OCI-LY7 (cell line): ENCODE measurements around the gene JAZF1.

Source experiments
- EZH2phosphoT487 ChIP-seq: fragments of 200-600 bp; sonication (generic); IDR thresholded peaks from 2 replicates; pipeline ENCODE4 v1.6.1; 2018; ENCODE audit warnings: low read depth, borderline replicate concordance, mild to moderate bottlenecking, mixed run types, antibody characterized with exemption, low read length, moderate library complexity, mixed read lengths
- TF ChIP-seq, protein P1 (sequence below): fragments of 200-600 bp; sonication (generic); conservative IDR thresholded peaks from 2 replicates; pipeline ENCODE4 v1.5.1; 2014; ENCODE audit warnings: mild to moderate bottlenecking, antibody characterized with exemption, low read length, moderate library complexity, mixed read lengths

DNA sequence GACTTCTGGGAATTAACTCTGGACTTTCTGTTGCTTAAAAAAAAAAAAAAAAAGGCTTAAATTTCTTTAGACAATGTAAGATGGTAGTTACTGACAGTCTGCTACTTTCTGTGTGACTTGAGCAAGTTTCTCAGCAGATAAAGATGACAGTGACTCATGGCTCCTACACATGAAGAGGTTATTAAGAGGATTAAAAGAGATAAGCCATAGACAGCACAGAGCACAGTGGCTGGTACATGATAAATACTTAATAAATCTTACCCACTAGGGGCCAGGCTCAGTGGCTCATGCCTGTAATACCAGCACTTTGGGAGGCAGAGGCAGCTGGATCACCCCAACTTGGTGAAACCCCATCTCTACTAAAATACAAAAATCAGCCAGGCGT is 174.8 kb downstream of the JAZF1 start:
- TF ChIP-seq EZH2phosphoT487, result no peak
- TF ChIP-seq, protein P1, sequence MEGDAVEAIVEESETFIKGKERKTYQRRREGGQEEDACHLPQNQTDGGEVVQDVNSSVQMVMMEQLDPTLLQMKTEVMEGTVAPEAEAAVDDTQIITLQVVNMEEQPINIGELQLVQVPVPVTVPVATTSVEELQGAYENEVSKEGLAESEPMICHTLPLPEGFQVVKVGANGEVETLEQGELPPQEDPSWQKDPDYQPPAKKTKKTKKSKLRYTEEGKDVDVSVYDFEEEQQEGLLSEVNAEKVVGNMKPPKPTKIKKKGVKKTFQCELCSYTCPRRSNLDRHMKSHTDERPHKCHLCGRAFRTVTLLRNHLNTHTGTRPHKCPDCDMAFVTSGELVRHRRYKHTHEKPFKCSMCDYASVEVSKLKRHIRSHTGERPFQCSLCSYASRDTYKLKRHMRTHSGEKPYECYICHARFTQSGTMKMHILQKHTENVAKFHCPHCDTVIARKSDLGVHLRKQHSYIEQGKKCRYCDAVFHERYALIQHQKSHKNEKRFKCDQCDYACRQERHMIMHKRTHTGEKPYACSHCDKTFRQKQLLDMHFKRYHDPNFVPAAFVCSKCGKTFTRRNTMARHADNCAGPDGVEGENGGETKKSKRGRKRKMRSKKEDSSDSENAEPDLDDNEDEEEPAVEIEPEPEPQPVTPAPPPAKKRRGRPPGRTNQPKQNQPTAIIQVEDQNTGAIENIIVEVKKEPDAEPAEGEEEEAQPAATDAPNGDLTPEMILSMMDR, result no peak
